ENCODE measurements around the gene HOXD11. TPM values are rescaled to one million over a fixed set of nuclear protein-coding genes. Genes with fewer than 3 reads are reported as not detected.
A peak's percentile ranks its signal among the peaks of the same experiment; 100 is the strongest.

HOXD11 gene
- total and polyA plus RNA-seq, 7 donors: not detected

DNA sequence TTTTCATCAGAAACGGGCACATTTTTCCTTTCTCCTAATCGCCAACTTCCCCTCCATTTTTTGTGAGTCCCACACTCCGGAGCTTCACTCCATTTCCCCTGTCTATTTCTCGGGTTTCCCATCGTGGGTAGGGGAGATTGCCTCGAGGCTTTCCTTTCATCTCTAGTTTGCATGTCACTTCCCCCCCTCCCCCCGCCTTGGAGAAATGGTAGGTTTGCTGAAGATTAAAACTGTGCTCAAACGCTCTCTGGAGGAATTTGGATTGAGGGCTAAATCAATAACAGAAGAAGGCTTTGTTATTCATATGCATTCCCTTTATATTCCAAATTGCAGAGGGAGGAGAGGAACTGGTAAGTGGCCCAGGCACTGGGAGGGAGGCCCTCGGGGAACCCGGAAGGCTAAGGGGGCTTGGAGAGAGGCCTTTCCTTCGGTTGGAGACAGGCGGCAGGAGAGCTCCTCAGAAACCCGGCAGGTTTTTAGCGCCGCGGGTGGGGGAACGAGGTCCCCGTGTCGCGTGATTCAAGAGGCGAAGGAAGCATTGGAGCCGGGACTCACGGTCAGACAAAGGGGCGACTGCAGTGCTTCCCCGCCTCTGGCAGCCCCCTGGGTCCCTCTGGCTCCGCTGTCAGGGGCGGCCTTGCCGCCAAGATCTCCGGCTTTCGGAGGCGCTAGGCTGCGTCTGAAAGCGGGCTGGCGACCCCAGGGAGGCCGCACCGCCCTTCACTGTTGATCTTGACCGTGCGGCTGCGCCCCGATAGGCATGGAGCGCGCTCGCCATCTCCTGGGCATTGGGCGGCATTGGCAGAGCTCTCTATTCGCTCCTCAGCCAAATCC, 9.9 kb upstream of the HOXD11 start:
- peak overlapping the region; percentile 61 for H3K4me3 ChIP-seq
- DNase-seq (peak; percentile 58 to 79), ATAC-seq (peak; percentile 88 to 95 (median 91))
- intact Hi-C loops (cut with DNase I): loop anchor here (5.0 to 10.0 kb wide), 2 partner anchors 842 to 845 kb away; no protein-coding TSS in a partner anchor
- H3K9me3 ChIP-seq: no peaks in the 10 kb centered on the region
- peaks cover 23% of the 10 kb centered on the region for H3K4me1 ChIP-seq
- H3K36me3 ChIP-seq (ENCODE audit: insufficient read depth in 1 of 2, low read depth in 1 of 2): no peaks in the 10 kb centered on the region
- no peak overlapping the region for H3K27ac ChIP-seq
- TF ChIP-seq, protein P1, sequence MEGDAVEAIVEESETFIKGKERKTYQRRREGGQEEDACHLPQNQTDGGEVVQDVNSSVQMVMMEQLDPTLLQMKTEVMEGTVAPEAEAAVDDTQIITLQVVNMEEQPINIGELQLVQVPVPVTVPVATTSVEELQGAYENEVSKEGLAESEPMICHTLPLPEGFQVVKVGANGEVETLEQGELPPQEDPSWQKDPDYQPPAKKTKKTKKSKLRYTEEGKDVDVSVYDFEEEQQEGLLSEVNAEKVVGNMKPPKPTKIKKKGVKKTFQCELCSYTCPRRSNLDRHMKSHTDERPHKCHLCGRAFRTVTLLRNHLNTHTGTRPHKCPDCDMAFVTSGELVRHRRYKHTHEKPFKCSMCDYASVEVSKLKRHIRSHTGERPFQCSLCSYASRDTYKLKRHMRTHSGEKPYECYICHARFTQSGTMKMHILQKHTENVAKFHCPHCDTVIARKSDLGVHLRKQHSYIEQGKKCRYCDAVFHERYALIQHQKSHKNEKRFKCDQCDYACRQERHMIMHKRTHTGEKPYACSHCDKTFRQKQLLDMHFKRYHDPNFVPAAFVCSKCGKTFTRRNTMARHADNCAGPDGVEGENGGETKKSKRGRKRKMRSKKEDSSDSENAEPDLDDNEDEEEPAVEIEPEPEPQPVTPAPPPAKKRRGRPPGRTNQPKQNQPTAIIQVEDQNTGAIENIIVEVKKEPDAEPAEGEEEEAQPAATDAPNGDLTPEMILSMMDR (IDR thresholded peaks at IDR 0.05): peak; percentile 83
- WGBS, 3 donors: 2% methylated on average over 36 to 45 of the region's 45 CpGs
- peaks cover 3 to 100% (median 76%) of the 10 kb centered on the region in 3 donors for H3K27me3 ChIP-seq (ENCODE audit: insufficient read depth in 3 of 3, low read length in 2 of 3)

DNA sequence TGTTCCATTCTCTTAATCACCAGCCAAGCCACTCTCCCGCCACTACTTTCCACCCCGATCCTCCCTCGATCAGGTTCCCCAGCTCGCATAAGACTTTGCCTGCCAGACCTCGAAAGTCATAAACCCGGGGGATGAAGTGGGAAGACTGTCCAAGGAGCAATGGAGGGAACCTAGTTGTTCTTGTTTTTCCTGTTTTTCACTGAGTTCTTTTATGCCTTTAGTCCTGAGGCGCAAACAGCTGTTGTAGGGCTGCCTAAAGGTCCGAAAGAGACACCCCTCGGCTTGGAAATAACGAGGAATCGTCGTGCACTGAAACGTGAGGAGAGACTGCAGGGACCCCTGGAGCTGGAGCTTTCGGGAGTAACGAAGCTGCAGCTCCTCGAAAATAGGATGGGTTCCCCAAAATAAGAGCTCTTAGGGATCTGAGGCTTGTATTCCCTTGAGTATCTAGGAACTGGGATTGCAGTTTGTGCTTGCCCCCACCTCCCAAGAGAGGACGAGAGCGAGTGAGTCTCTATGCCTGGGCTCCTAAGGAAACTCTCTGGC, 9.2 kb upstream of the HOXD11 start:
- Histone ChIP-seq H3K27me3 (ENCODE audit: insufficient read depth in 3 of 3, low read length in 2 of 3) (peaks cover 3 to 100% (median 72%) of the 10 kb centered on the region in 3 donors), H3K4me1 (peaks cover 23% of the 10 kb centered on the region), H3K9me3 (no peaks in the 10 kb centered on the region), H3K4me3 (peak overlapping the region; percentile 61), H3K27ac (no peak overlapping the region), H3K36me3 (ENCODE audit: insufficient read depth in 1 of 2, low read depth in 1 of 2) (no peaks in the 10 kb centered on the region)
- ATAC-seq (no peak), DNase-seq (no peak)
- 2 to 4% (median 3%) methylated on average over 18 of the region's 18 CpGs for WGBS, 3 donors
- TF ChIP-seq, protein P1 (IDR thresholded peaks at IDR 0.05): no peak
- intact Hi-C loops (cut with DNase I): loop anchor here (5.0 to 10.0 kb wide), 2 partner anchors 843 to 846 kb away; no protein-coding TSS in a partner anchor

DNA sequence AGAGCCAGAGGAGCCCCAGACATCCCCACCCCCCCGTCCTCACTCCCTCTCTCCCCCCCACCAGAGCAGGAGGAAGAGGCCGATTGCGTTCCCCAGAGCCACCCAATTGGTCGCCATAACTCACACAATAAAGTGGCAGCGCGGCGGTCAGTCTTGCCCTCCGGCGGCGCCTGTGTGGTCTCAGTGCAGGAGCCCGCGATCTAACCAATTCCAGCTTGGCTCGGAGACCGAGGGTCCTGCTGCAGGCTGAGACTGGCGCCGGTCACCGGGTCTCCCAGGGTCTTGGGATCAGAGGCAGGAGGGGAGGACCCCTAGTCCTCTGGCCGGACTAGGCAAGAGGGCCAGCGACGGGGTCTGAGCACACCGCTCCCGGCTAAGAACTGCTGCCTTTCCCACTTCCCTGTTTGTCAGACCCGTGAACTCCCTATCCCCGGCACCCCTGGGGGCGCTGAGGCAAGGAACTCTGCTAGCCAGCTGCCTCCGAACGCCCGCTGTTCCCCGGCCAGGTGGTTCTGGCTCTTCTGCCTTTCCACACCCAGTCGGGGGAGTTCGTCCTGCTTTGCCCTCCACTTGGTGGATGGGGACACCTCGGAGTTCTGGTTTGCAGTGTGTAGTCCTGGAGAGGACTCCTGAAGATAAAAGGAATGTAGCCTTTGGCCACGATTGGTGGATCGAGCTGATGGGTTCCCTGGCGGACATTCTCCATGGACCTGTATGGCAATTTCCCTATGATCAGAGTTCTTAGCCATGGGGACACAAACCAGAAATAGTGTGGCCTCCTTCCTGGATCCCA, 8.5 kb upstream of the HOXD11 start:
- Histone ChIP-seq H3K27me3 (ENCODE audit: insufficient read depth in 3 of 3, low read length in 2 of 3) (peaks cover 5 to 100% (median 66%) of the 10 kb centered on the region in 3 donors), H3K36me3 (ENCODE audit: insufficient read depth in 1 of 2, low read depth in 1 of 2) (no peaks in the 10 kb centered on the region), H3K4me1 (peaks cover 18% of the 10 kb centered on the region), H3K27ac (no peak overlapping the region), H3K4me3 (no peak overlapping the region), H3K9me3 (no peaks in the 10 kb centered on the region)
- ATAC-seq: peak in 3 of 4 donors; percentile 5 to 14 (median 6)
- WGBS, 3 donors: 4 to 7% (median 6%) methylated on average over 35 of the region's 35 CpGs
- TF ChIP-seq, protein P1 (IDR thresholded peaks at IDR 0.05): no peak
- intact Hi-C loops (cut with DNase I): loop anchor here (5.0 to 10.0 kb wide), 2 partner anchors 844 to 846 kb away; no protein-coding TSS in a partner anchor
- no peak for DNase-seq

DNA sequence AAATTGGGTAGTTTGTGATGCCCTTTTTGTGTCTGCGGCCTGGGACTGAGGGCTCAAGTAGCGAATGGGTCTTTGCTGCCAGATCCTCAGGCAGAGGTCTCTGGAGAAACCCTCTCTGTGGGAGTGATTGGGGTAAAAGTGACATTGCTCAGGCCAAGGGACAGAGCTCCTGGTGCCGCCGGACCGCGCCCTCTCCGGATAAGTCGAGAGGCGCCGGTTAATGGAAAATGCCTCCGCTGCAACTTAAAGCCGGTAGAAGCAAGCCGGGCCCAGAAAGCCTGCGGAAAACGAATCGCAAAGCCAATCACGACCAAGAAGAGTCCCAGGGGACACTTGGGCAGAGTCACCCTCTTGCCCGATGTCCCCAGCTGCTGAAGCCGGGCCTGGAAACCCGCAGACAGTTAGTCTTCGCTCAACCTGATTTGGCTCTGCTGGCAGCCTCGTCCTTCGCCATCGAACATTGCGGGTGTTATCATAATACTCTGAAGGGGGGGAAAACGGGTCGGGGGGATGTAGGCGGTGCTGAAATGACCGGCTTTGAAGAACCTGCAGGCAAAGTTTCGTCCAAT, 7.8 kb upstream of the HOXD11 start:
- ATAC-seq (no peak), DNase-seq (no peak)
- intact Hi-C loops (cut with DNase I): loop anchor here (5.0 to 10.0 kb wide), 2 partner anchors 844 to 847 kb away; no protein-coding TSS in a partner anchor
- H3K27me3 ChIP-seq (ENCODE audit: insufficient read depth in 3 of 3, low read length in 2 of 3): peaks cover 5 to 100% (median 67%) of the 10 kb centered on the region in 3 donors
- no peak overlapping the region for H3K27ac ChIP-seq
- WGBS, 3 donors: 9 to 12% (median 12%) methylated on average over 30 of the region's 30 CpGs
- no peaks in the 10 kb centered on the region for H3K9me3 ChIP-seq
- no peak overlapping the region for H3K4me3 ChIP-seq
- TF ChIP-seq, protein P1 (IDR thresholded peaks at IDR 0.05): no peak
- peaks cover 21% of the 10 kb centered on the region for H3K4me1 ChIP-seq
- H3K36me3 ChIP-seq (ENCODE audit: insufficient read depth in 1 of 2, low read depth in 1 of 2): no peaks in the 10 kb centered on the region

All from psoas muscle (tissue), 8 donors.